GM18499 (cell line): Measurements from ENCODE around the gene COPS3.

Experiments used
- ATAC-seq: cut with Tn5 transposase; IDR thresholded peaks from one replicate; pipeline ENCODE4 v1.9.1; 2021; ENCODE audit warnings: moderate number of reproducible peaks; ENCODE audit not compliant: insufficient read depth, unreplicated experiment

COPS3 gene

GRCh38 chr17:17280613-17281549 lies at the start of gene COPS3:
Gene COPS3 (minus strand): TSS chr17:17281246. CDS start chr17:17281186, 60 bp downstream.
- peak; percentile 65 for ATAC-seq

GRCh38 chr17:17328251-17328650 lies 47.2 kb upstream of the COPS3 start:
- ATAC-seq, result no peak

- ATAC-seq, result no peak
Observed at GRCh38 chr17:17326275-17326875, 45.3 kb upstream of the COPS3 start.

- no peak for ATAC-seq
Observed at GRCh38 chr17:17325816-17326215, 44.8 kb upstream of the COPS3 start.

- no peak for ATAC-seq
Observed at GRCh38 chr17:17325228-17325627, 44.2 kb upstream of the COPS3 start.

- ATAC-seq, result no peak
Observed at GRCh38 chr17:17324616-17325015, 43.6 kb upstream of the COPS3 start.

- no peak for ATAC-seq
Observed at GRCh38 chr17:17322516-17323510, 41.8 kb upstream of the COPS3 start.

- ATAC-seq, result no peak
Observed at GRCh38 chr17:17321356-17322025, 40.4 kb upstream of the COPS3 start.

GRCh38 chr17:17320911-17321220 lies 39.8 kb upstream of the COPS3 start:
- ATAC-seq, result no peak

GRCh38 chr17:17320188-17320910 lies 39.3 kb upstream of the COPS3 start:
- ATAC-seq, result no peak

GRCh38 chr17:17315142-17315821 lies 34.2 kb upstream of the COPS3 start:
- ATAC-seq, result no peak

- no peak for ATAC-seq
Observed at GRCh38 chr17:17314501-17315071, 33.5 kb upstream of the COPS3 start.

GRCh38 chr17:17313350-17313991 lies 32.4 kb upstream of the COPS3 start:
- no peak for ATAC-seq

- ATAC-seq, result no peak
Observed at GRCh38 chr17:17309356-17309755, 28.3 kb upstream of the COPS3 start.

- peak; percentile 54 for ATAC-seq
Observed at GRCh38 chr17:17305281-17305801, 24.3 kb upstream of the COPS3 start.

- no peak for ATAC-seq
Observed at GRCh38 chr17:17304521-17304985, 23.5 kb upstream of the COPS3 start.

- no peak for ATAC-seq
Observed at GRCh38 chr17:17303847-17304490, 22.9 kb upstream of the COPS3 start.
